GM18505 (cell line): Measurements from ENCODE around the gene KRT75.

Experiments
- ATAC-seq: cut with Tn5 transposase; IDR thresholded peaks from one replicate; pipeline ENCODE4 v1.9.1; 2021; ENCODE audit not compliant: unreplicated experiment
- POLR2A ChIP-seq: IDR thresholded peaks from 4 replicates; pipeline ENCODE4 v1.6.1; 2011; ENCODE audit warnings: borderline replicate concordance; ENCODE audit not compliant: insufficient read depth, insufficient read length; ENCODE audit errors: extremely low read depth

Gene KRT75

GRCh38 chr12:52446367-52447045, 12.3 kb upstream of the KRT75 start:
- no peak for ATAC-seq
- TF ChIP-seq POLR2A, result no peak

- no peak for TF ChIP-seq POLR2A
- no peak for ATAC-seq
Observed at GRCh38 chr12:52445876-52446275, 11.7 kb upstream of the KRT75 start.

- TF ChIP-seq POLR2A, result no peak
- no peak for ATAC-seq
Observed at GRCh38 chr12:52444647-52445595, 10.8 kb upstream of the KRT75 start.

- ATAC-seq, result no peak
- TF ChIP-seq POLR2A, result no peak
Observed at GRCh38 chr12:52443966-52444365, 9.8 kb upstream of the KRT75 start.

GRCh38 chr12:52442600-52443061, 8.5 kb upstream of the KRT75 start:
- no peak for TF ChIP-seq POLR2A

GRCh38 chr12:52441320-52441911, 7.2 kb upstream of the KRT75 start:
- no peak for TF ChIP-seq POLR2A
- no peak for ATAC-seq

More at GRCh38 chr12:52442600-52443061, 8.5 kb upstream of the KRT75 start:
- ATAC-seq, result no peak

- no peak for ATAC-seq
Observed at GRCh38 chr12:52440821-52441319, 6.7 kb upstream of the KRT75 start.

GRCh38 chr12:52439845-52440244, 5.7 kb upstream of the KRT75 start:
- no peak for TF ChIP-seq POLR2A
- ATAC-seq, result no peak

More at GRCh38 chr12:52440821-52441319, 6.7 kb upstream of the KRT75 start:
- no peak for TF ChIP-seq POLR2A

- no peak for ATAC-seq
- TF ChIP-seq POLR2A, result no peak
Observed at GRCh38 chr12:52439420-52439819, 5.2 kb upstream of the KRT75 start.

GRCh38 chr12:52438305-52439301, 4.4 kb upstream of the KRT75 start:
- TF ChIP-seq POLR2A, result no peak
- no peak for ATAC-seq

GRCh38 chr12:52437508-52437907, 3.3 kb upstream of the KRT75 start:
- ATAC-seq, result no peak

GRCh38 chr12:52436828-52437474, 2.8 kb upstream of the KRT75 start:
- no peak for TF ChIP-seq POLR2A
- ATAC-seq, result no peak

More at GRCh38 chr12:52437508-52437907, 3.3 kb upstream of the KRT75 start:
- TF ChIP-seq POLR2A, result no peak
